ENCODE results near the gene ZNF410.
"Not testable (repeated sequence)": the region's sequence is repeated elsewhere in the genome, so short reads cannot be mapped to it uniquely, and the experiment has no call there.

Gene ZNF410

GRCh38 chr14:73884438-73885190 is 2.0 kb upstream of the ZNF410 start:
- in situ Hi-C loops (cut with MboI; ENCODE audit: low sequenced_read_pairs) = no loop called here

GRCh38 chr14:73887318-73887616 is 608 bp downstream of the ZNF410 start:
- in situ Hi-C loops (cut with MboI; ENCODE audit: low sequenced_read_pairs) = no loop called here

- in situ Hi-C loops (cut with MboI; ENCODE audit: low sequenced_read_pairs) = no loop called here
Observed at GRCh38 chr14:73887694-73888459, 1.2 kb downstream of the ZNF410 start.

- in situ Hi-C loops (cut with MboI; ENCODE audit: low sequenced_read_pairs) = no loop called here
Observed at GRCh38 chr14:73888460-73888725, 1.7 kb downstream of the ZNF410 start.

- in situ Hi-C loops (cut with MboI; ENCODE audit: low sequenced_read_pairs) = no loop called here
Observed at GRCh38 chr14:73888971-73889370, 2.3 kb downstream of the ZNF410 start.

- in situ Hi-C loops (cut with MboI; ENCODE audit: low sequenced_read_pairs) = no loop called here
Observed at GRCh38 chr14:73889376-73889775, 2.7 kb downstream of the ZNF410 start.

- in situ Hi-C loops (cut with MboI; ENCODE audit: low sequenced_read_pairs) = not testable (repeated sequence)
Observed at GRCh38 chr14:73894180-73894687, 7.6 kb downstream of the ZNF410 start.

GRCh38 chr14:73895939-73896338 is 9.3 kb downstream of the ZNF410 start:
- in situ Hi-C loops (cut with MboI; ENCODE audit: low sequenced_read_pairs) = no loop called here

- in situ Hi-C loops (cut with MboI; ENCODE audit: low sequenced_read_pairs) = no loop called here
Observed at GRCh38 chr14:73896521-73896920, 9.9 kb downstream of the ZNF410 start.

GRCh38 chr14:73903028-73903427 is 16.4 kb downstream of the ZNF410 start:
- in situ Hi-C loops (cut with MboI; ENCODE audit: low sequenced_read_pairs) = no loop called here

GRCh38 chr14:73909681-73910080 is 23.0 kb downstream of the ZNF410 start:
- in situ Hi-C loops (cut with MboI; ENCODE audit: low sequenced_read_pairs) = no loop called here

- in situ Hi-C loops (cut with MboI; ENCODE audit: low sequenced_read_pairs) = no loop called here
Observed at GRCh38 chr14:73913256-73913655, 26.6 kb downstream of the ZNF410 start.

GRCh38 chr14:73916324-73916723 is 29.7 kb downstream of the ZNF410 start:
- in situ Hi-C loops (cut with MboI; ENCODE audit: low sequenced_read_pairs) = no loop called here

GRCh38 chr14:73919457-73919856 is 32.8 kb downstream of the ZNF410 start:
- in situ Hi-C loops (cut with MboI; ENCODE audit: low sequenced_read_pairs) = not testable (repeated sequence)

- in situ Hi-C loops (cut with MboI; ENCODE audit: low sequenced_read_pairs) = no loop called here
Observed at GRCh38 chr14:73924337-73924736, 37.7 kb downstream of the ZNF410 start.

GRCh38 chr14:73935666-73936065 is 49.0 kb downstream of the ZNF410 start:
- in situ Hi-C loops (cut with MboI; ENCODE audit: low sequenced_read_pairs) = no loop called here

GRCh38 chr14:73936548-73936947 is 49.9 kb downstream of the ZNF410 start:
- in situ Hi-C loops (cut with MboI; ENCODE audit: low sequenced_read_pairs) = no loop called here

GRCh38 chr14:73937012-73937411 is 50.4 kb downstream of the ZNF410 start:
- in situ Hi-C loops (cut with MboI; ENCODE audit: low sequenced_read_pairs) = no loop called here

- in situ Hi-C loops (cut with MboI; ENCODE audit: low sequenced_read_pairs) = no loop called here
Observed at GRCh38 chr14:73942180-73942579, 55.5 kb downstream of the ZNF410 start.

- in situ Hi-C loops (cut with MboI; ENCODE audit: low sequenced_read_pairs) = no loop called here
Observed at GRCh38 chr14:73943083-73943482, 56.4 kb downstream of the ZNF410 start.

GRCh38 chr14:73944432-73945158 is 57.9 kb downstream of the ZNF410 start:
- in situ Hi-C loops (cut with MboI; ENCODE audit: low sequenced_read_pairs) = no loop called here

- in situ Hi-C loops (cut with MboI; ENCODE audit: low sequenced_read_pairs) = no loop called here
Observed at GRCh38 chr14:73945159-73945670, 58.6 kb downstream of the ZNF410 start.
